Transverse colon (tissue), 4 donors: ENCODE data around the gene CNPY2.

Source experiments
- CTCF ChIP-seq, 5 experiments: fragments of 200-600 bp in 3 of 5; fragments of 450-650 bp in 2 of 5; sonication (generic) in 3 of 5; IDR thresholded peaks; 1 replicate in 2 of 5; 2 replicates in 3 of 5; pipeline ENCODE4 v1.5.1; 2016 to 2017; ENCODE audit warnings: antibody characterized with exemption in 5 of 5, inconsistent platforms in 3 of 5, mild to moderate bottlenecking in 2 of 5, moderate library complexity in 1 of 5
- POLR2AphosphoS5 ChIP-seq, 3 donors: sonication (generic); formaldehyde crosslinking; IDR thresholded peaks; one replicate each; pipeline ENCODE4 v1.6.1; 2016; ENCODE audit warnings: antibody characterized with exemption in 3 of 3

- no peak for TF ChIP-seq CTCF (IDR thresholded peaks at IDR 0.05)
- TF ChIP-seq POLR2AphosphoS5 (IDR thresholded peaks at IDR 0.05): no peak
Measured at GRCh38 chr12:56267443-56268071, 48.2 kb downstream of the CNPY2 start.
